Panc1 (cell line): Measurements from ENCODE around the gene MAST1. TPM values are rescaled to one million over a fixed set of nuclear protein-coding genes. Genes with fewer than 3 reads are reported as not detected.
"Not testable (repeated sequence)": the region's sequence is repeated elsewhere in the genome, so short reads cannot be mapped to it uniquely, and the experiment has no call there.

Experiments used
- ATAC-seq: fragments of 200-7000 bp; cut with Tn5 transposase; 2 replicates; pipeline ENCODE4 v1.9.1; 2020; ENCODE audit warnings: mild to moderate bottlenecking, moderate library complexity
- BruUV-seq: library from RNA; stranded (reverse); fragments of 400-500 nt; replicated peaks from 2 replicates; lab custom pipeline; 2021; lab: Mats Ljungman, UMichigan
- CTCF ChIA-PET: fragments of 300-600 bp; sonication (Branson Sonifier 250); formaldehyde crosslinking; loops from one replicate; lab custom pipeline; 2022; ENCODE audit warnings: antibody characterized with exemption; lab: Charles Lee
- POLR2A ChIA-PET: fragments of 300-600 bp; sonication (Branson Sonifier 250); formaldehyde crosslinking; loops from one replicate; lab custom pipeline; 2022; ENCODE audit warnings: antibody characterized with exemption; lab: Charles Lee
- DNase-seq: peaks from one replicate; pipeline ENCODE4 v3.0.0-alpha.2; 2010; ENCODE audit warnings: low read depth, low spot score
- H3K27ac ChIP-seq: 2 replicates; pipeline ENCODE4 v1.5.1; 2011; ENCODE audit warnings: mild to moderate bottlenecking, low read length, inconsistent platforms
- H3K27me3 ChIP-seq: fragments of 200-500 bp; sonication (Bioruptor generic); 2 replicates; pipeline ENCODE4 v1.6.0; 2014; ENCODE audit warnings: low read length, inconsistent platforms; ENCODE audit not compliant: control insufficient read depth, insufficient read depth
- H3K36me3 ChIP-seq: fragments of 200-500 bp; sonication (Bioruptor generic); 2 replicates; pipeline ENCODE4 v1.5.1; 2014; ENCODE audit warnings: inconsistent platforms, mild to moderate bottlenecking, low read length, moderate library complexity; ENCODE audit not compliant: control insufficient read depth, insufficient read depth
- H3K4me1 ChIP-seq: 2 replicates; pipeline ENCODE4 v1.5.1; 2011; ENCODE audit warnings: inconsistent platforms, mild to moderate bottlenecking, low read length, moderate library complexity; ENCODE audit not compliant: control insufficient read depth, insufficient read depth
- H3K4me3 ChIP-seq, 2 experiments: 2 replicates each; pipeline ENCODE4 v1.5.1; 2011 to 2012; ENCODE audit warnings: low read depth in 2 of 2, low read length in 2 of 2, mild to moderate bottlenecking in 2 of 2, inconsistent platforms in 1 of 2, moderate library complexity in 1 of 2
- H3K9me3 ChIP-seq: fragments of 200-500 bp; sonication (Bioruptor generic); 2 replicates; pipeline ENCODE4 v1.5.1; 2014; ENCODE audit warnings: low read depth, mild to moderate bottlenecking, inconsistent platforms, low read length, moderate library complexity; ENCODE audit not compliant: control insufficient read depth, insufficient read depth
- CTCF ChIP-seq: fragments of 450-650 bp; IDR thresholded peaks from 2 replicates; pipeline ENCODE4 v1.5.1; 2017; ENCODE audit warnings: mild to moderate bottlenecking
- POLR2AphosphoS5 ChIP-seq: IDR thresholded peaks from 2 replicates; pipeline ENCODE4 v1.6.1; 2012; ENCODE audit warnings: mild to moderate bottlenecking, low read depth, low read length, moderate library complexity
- SIN3A ChIP-seq: IDR thresholded peaks from 2 replicates; pipeline ENCODE4 v1.6.1; 2012; ENCODE audit warnings: low read depth, mild to moderate bottlenecking, low read length, moderate library complexity, borderline replicate concordance; ENCODE audit not compliant: insufficient read depth
- TCF7L2 ChIP-seq: IDR thresholded peaks from 2 replicates; pipeline ENCODE4 v1.6.1; 2011; ENCODE audit warnings: mild to moderate bottlenecking, low read depth, low read length, inconsistent platforms
- in situ Hi-C: cut with HindIII; loops from 2 replicates; pipeline ENCODE4 v1.10.0; 2016; ENCODE audit warnings: low sequenced_read_pairs, low pct_unique_long_range_greater_than_20kb
- intact Hi-C: fragments of 100-400 bp; cut with micrococcal nuclease; formaldehyde crosslinking; loops from one replicate; pipeline ENCODE4 v1.10.0; 2022; ENCODE audit not compliant: unreplicated experiment
- total RNA-seq: library from RNA; stranded (reverse); gene quantifications from one replicate; pipeline ENCODE4 v1.2.1, GENCODE V29; 2021; ENCODE audit not compliant: unreplicated experiment
- TF ChIP-seq, protein P1 (sequence below), 2 experiments: IDR thresholded peaks; 2 replicates each; pipeline ENCODE4 v1.6.1; 2011 to 2012; ENCODE audit warnings: low read depth in 2 of 2, control low read depth in 1 of 2, low read length in 1 of 2, mild to moderate bottlenecking in 1 of 2, moderate library complexity in 1 of 2; ENCODE audit not compliant: insufficient read depth in 1 of 2

Gene MAST1
- total RNA-seq, 1 experiment from 2014 or later, result 3.1 TPM

DNA sequence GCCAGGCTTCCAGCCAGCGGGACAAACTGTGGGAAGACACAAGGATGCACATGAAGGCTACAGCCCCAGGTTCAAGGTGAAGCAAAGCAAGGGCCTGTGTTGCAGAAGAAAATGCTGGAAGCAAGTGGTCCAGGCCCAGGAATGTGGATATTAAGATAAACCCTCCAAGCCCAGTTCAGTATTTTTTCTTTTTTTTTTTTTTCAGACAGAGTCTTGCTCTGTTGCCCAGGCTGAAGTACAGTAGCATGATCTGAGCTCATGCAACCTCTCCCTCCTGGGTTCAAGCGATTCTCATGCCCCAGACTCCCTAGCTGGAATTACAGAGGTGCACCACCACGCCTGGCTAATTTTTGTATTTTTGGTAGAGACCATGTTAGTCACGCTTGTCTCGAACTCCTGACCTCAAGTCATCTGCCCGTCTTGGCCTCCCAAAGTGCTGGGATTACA is 41.2 kb upstream of the MAST1 start:
- ChIA-PET CTCF (interaction anchor here (2.9 kb wide), 1 partner anchor 31 kb away, joined by 37 read pairs; no protein-coding TSS in a partner anchor), POLR2A (no interaction called here)
- Histone ChIP-seq H3K4me1 (peaks cover 9% of the 10 kb centered on the region), H3K36me3 (peaks cover 6% of the 10 kb centered on the region), H3K27ac (no peak overlapping the region), H3K27me3 (no peaks in the 10 kb centered on the region), H3K9me3 (no peaks in the 10 kb centered on the region), H3K4me3 (no peak overlapping the region)
- no peak for DNase-seq
- no peak for TF ChIP-seq CTCF
- no peak for TF ChIP-seq SIN3A
- TF ChIP-seq, protein P1, sequence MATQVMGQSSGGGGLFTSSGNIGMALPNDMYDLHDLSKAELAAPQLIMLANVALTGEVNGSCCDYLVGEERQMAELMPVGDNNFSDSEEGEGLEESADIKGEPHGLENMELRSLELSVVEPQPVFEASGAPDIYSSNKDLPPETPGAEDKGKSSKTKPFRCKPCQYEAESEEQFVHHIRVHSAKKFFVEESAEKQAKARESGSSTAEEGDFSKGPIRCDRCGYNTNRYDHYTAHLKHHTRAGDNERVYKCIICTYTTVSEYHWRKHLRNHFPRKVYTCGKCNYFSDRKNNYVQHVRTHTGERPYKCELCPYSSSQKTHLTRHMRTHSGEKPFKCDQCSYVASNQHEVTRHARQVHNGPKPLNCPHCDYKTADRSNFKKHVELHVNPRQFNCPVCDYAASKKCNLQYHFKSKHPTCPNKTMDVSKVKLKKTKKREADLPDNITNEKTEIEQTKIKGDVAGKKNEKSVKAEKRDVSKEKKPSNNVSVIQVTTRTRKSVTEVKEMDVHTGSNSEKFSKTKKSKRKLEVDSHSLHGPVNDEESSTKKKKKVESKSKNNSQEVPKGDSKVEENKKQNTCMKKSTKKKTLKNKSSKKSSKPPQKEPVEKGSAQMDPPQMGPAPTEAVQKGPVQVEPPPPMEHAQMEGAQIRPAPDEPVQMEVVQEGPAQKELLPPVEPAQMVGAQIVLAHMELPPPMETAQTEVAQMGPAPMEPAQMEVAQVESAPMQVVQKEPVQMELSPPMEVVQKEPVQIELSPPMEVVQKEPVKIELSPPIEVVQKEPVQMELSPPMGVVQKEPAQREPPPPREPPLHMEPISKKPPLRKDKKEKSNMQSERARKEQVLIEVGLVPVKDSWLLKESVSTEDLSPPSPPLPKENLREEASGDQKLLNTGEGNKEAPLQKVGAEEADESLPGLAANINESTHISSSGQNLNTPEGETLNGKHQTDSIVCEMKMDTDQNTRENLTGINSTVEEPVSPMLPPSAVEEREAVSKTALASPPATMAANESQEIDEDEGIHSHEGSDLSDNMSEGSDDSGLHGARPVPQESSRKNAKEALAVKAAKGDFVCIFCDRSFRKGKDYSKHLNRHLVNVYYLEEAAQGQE (IDR thresholded peaks at IDR 0.05; ENCODE audit: insufficient read depth in 1 of 2, low read depth in 2 of 2, low read length in 1 of 2), result no peak
- TF ChIP-seq TCF7L2, result no peak
- no peak for TF ChIP-seq POLR2AphosphoS5
- in situ Hi-C loops (no loop called here), intact Hi-C loops (loop anchor here (5.0 kb wide), 1 partner anchor 35 kb away; no protein-coding TSS in a partner anchor)
- BruUV-seq, result no TSS peak
- ATAC-seq, result no peak

GRCh38 chr19:12797607-12798006 is 40.7 kb upstream of the MAST1 start:
- POLR2A ChIA-PET, H3K36me3 ChIP-seq, ATAC-seq, BruUV-seq, H3K27ac ChIP-seq, in situ Hi-C loops, H3K9me3 ChIP-seq, DNase-seq, H3K27me3 ChIP-seq, CTCF ChIA-PET, H3K4me3 ChIP-seq: not testable (repeated sequence)
- H3K4me1 ChIP-seq, result peaks cover 11% of the 10 kb centered on the region
- intact Hi-C loops, result loop anchor here (5.0 kb wide), 1 partner anchor 35 kb away; no protein-coding TSS in a partner anchor

GRCh38 chr19:12799742-12800465 is 38.4 kb upstream of the MAST1 start:
- ATAC-seq (no peak), DNase-seq (no peak)
- Histone ChIP-seq H3K36me3 (peaks cover 4% of the 10 kb centered on the region; the same call in 1 of the 2 replicates), H3K4me3 (no peak overlapping the region), H3K27ac (no peak overlapping the region), H3K9me3 (no peaks in the 10 kb centered on the region), H3K27me3 (no peaks in the 10 kb centered on the region), H3K4me1 (peaks cover 11% of the 10 kb centered on the region)
- TF ChIP-seq SIN3A (no peak), CTCF (no peak), TCF7L2 (no peak), POLR2AphosphoS5 (no peak)
- TF ChIP-seq, protein P1 (IDR thresholded peaks at IDR 0.05; ENCODE audit: insufficient read depth in 1 of 2, low read depth in 2 of 2, low read length in 1 of 2), result no peak
- no TSS peak for BruUV-seq
- intact Hi-C loops, result loop anchor here (5.0 kb wide), 1 partner anchor 38 kb away; no protein-coding TSS in a partner anchor
- in situ Hi-C loops, result no loop called here
- CTCF ChIA-PET, result interaction anchor here (0.5 to 0.7 kb wide), 5 partner anchors 40 to 747 kb away, joined by 3 read pairs; no protein-coding TSS in a partner anchor
- POLR2A ChIA-PET, result no interaction called here
